ENCODE data around the gene AATK. TPM values are rescaled to one million over a fixed set of nuclear protein-coding genes. Genes with fewer than 3 reads are reported as not detected.

AATK gene
- polyA plus RNA-seq, 2 of the 4 experiments (the other 2 are of a cell fraction) = 0.26 to 0.37 TPM

DNA sequence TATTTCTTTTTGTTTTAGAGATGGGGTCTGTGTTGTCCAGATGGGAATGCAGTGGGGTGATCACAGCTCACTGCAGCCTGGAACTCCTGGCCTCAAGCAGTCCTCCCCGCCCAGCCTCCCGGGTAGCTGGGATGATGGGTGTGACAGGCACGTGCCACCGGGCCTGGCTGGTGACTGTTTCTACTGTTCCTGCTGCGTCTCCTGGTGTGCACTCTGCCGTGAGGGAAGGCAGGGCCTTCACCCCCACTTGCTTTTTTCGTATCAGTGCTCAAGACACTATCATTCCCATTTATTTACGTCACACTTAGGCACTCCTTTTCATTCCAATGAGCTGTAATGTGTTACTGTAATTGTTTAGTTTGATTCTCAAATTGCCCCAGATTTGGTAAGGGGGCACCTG lies 26.0 kb downstream of the AATK start (continued):
- TF ChIP-seq HEYL (CRISPR knock-in tag; IDR thresholded peaks at IDR 0.05) = no peak
- no peak for TF ChIP-seq HOXB5 (CRISPR knock-in tag; IDR thresholded peaks at IDR 0.05)
- no peak for TF ChIP-seq NPAS2 (CRISPR knock-in tag; IDR thresholded peaks at IDR 0.05; ENCODE audit: borderline replicate concordance)
- no peak for TF ChIP-seq EHF (CRISPR knock-in tag; IDR thresholded peaks at IDR 0.05)
- no peak for TF ChIP-seq ZC3H11A (IDR thresholded peaks at IDR 0.05)
- no peak for TF ChIP-seq FOXS1 (CRISPR knock-in tag; IDR thresholded peaks at IDR 0.05)
- TF ChIP-seq KDM1A (IDR thresholded peaks at IDR 0.05; ENCODE audit: low read depth) = no peak
- TF ChIP-seq NR3C1 (IDR thresholded peaks at IDR 0.05) = no peak
- TF ChIP-seq CHD4 (IDR thresholded peaks at IDR 0.05; ENCODE audit: borderline replicate concordance) = no peak
- TF ChIP-seq, protein P1, sequence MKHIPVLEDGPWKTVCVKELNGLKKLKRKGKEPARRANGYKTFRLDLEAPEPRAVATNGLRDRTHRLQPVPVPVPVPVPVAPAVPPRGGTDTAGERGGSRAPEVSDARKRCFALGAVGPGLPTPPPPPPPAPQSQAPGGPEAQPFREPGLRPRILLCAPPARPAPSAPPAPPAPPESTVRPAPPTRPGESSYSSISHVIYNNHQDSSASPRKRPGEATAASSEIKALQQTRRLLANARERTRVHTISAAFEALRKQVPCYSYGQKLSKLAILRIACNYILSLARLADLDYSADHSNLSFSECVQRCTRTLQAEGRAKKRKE (CRISPR knock-in tag; IDR thresholded peaks at IDR 0.05; ENCODE audit: low read depth) = no peak

DNA sequence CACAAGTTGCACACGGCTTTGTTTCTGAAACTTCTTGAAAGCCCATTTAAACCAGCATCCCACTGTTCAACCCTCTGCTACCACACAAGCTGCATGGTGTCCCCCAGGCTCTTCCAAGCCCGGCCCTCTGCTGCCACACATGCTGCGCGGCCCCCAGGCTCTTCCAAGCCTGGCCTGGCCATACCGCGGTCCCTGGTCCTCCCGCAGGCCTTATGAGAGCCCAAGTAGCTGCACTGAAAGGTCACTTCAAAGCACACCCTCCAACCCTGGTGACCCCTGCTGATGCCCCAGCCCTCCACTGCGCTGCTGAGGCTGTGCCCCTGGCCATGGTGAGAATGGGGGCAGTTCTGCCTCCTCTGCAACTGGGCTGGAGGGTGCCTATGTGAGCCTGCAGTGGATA lies 26.6 kb downstream of the AATK start:
- FAIRE-seq = no peak

DNA sequence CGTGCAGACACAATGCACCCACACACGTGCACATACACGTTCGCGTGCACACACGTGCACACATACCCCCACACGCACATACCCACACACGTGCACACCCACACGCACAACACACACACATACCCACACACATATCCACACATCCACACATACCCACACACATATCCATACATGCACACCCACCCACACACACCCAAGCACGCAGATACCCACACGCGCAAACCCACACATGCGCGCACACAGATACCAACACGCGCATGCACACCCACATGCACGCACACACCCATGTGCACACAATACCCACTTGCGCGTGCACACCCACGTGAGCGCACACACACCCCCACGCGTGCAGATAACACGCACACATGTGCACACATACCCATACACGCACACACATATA lies 27.5 kb downstream of the AATK start:
- H3K27ac ChIP-seq = no peak overlapping the region
- DNase-seq (ENCODE audit: low read depth in 1 of 2, low spot score in 1 of 2) = no peak
- no peak for ATAC-seq
- peaks cover 10% of the 10 kb centered on the region for H3K4me1 ChIP-seq
- no peaks in the 10 kb centered on the region for H3K9me3 ChIP-seq
- ChIA-PET CTCF (interaction anchor here (0.8 kb wide), 1 partner anchor 52 kb away, joined by 3 read pairs; no protein-coding TSS in a partner anchor), POLR2A (no interaction called here)
- WGBS (ENCODE audit: missing lambda C conversion rate) = 83% methylated on average over 25 of the region's 25 CpGs
- no peak for FAIRE-seq
- TF ChIP-seq POLR2A (IDR thresholded peaks at IDR 0.05; ENCODE audit: low read length) (no peak), ESRRA (IDR thresholded peaks at IDR 0.05; ENCODE audit: borderline replicate concordance, low read length) (no peak), KDM5A (IDR thresholded peaks at IDR 0.05) (no peak), CBX2 (IDR thresholded peaks at IDR 0.05; ENCODE audit: borderline replicate concordance, low read depth) (no peak), PHF8 (IDR thresholded peaks at IDR 0.05; ENCODE audit: borderline replicate concordance, low read depth) (no peak), SREBF2 (IDR thresholded peaks at IDR 0.05) (no peak), NFE2L2 (conservative IDR thresholded peaks at IDR 0.05; ENCODE audit: low read length) (no peak), HOXB5 (CRISPR knock-in tag; IDR thresholded peaks at IDR 0.05) (no peak), NPAS2 (CRISPR knock-in tag; IDR thresholded peaks at IDR 0.05; ENCODE audit: borderline replicate concordance) (no peak), FOXS1 (CRISPR knock-in tag; IDR thresholded peaks at IDR 0.05) (no peak), JUN (IDR thresholded peaks at IDR 0.05) (no peak), RARB (CRISPR knock-in tag; IDR thresholded peaks at IDR 0.05) (no peak)
- TF ChIP-seq, protein P2, sequence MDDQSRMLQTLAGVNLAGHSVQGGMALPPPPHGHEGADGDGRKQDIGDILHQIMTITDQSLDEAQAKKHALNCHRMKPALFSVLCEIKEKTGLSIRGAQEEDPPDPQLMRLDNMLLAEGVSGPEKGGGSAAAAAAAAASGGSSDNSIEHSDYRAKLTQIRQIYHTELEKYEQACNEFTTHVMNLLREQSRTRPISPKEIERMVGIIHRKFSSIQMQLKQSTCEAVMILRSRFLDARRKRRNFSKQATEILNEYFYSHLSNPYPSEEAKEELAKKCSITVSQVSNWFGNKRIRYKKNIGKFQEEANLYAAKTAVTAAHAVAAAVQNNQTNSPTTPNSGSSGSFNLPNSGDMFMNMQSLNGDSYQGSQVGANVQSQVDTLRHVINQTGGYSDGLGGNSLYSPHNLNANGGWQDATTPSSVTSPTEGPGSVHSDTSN (IDR thresholded peaks at IDR 0.05) = no peak
- TF ChIP-seq, protein P3, sequence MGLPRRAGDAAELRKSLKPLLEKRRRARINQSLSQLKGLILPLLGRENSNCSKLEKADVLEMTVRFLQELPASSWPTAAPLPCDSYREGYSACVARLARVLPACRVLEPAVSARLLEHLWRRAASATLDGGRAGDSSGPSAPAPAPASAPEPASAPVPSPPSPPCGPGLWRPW (IDR thresholded peaks at IDR 0.05) = no peak
- TF ChIP-seq, protein P4, sequence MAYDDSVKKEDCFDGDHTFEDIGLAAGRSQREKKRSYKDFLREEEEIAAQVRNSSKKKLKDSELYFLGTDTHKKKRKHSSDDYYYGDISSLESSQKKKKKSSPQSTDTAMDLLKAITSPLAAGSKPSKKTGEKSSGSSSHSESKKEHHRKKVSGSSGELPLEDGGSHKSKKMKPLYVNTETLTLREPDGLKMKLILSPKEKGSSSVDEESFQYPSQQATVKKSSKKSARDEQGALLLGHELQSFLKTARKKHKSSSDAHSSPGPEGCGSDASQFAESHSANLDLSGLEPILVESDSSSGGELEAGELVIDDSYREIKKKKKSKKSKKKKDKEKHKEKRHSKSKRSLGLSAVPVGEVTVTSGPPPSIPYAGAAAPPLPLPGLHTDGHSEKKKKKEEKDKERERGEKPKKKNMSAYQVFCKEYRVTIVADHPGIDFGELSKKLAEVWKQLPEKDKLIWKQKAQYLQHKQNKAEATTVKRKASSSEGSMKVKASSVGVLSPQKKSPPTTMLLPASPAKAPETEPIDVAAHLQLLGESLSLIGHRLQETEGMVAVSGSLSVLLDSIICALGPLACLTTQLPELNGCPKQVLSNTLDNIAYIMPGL (CRISPR knock-in tag; IDR thresholded peaks at IDR 0.05; ENCODE audit: borderline replicate concordance) = no peak
- no peak overlapping the region for H3K4me2 ChIP-seq
- no peak overlapping the region for H3K4me3 ChIP-seq

More for the DNA sequence above, 26.6 kb downstream of the AATK start:
- 85% methylated on average over 8 of the region's 8 CpGs for WGBS (ENCODE audit: missing lambda C conversion rate)
- no peak for TF ChIP-seq BHLHE40 (IDR thresholded peaks at IDR 0.05; ENCODE audit: low read depth, low read length)
- TF ChIP-seq PHF8 (IDR thresholded peaks at IDR 0.05; ENCODE audit: borderline replicate concordance, low read depth) = no peak
- no peak for TF ChIP-seq JUN (IDR thresholded peaks at IDR 0.05)
- TF ChIP-seq SREBF2 (IDR thresholded peaks at IDR 0.05) = no peak
- TF ChIP-seq, protein P1 (CRISPR knock-in tag; IDR thresholded peaks at IDR 0.05; ENCODE audit: low read depth) = no peak
- TF ChIP-seq SMC3 (IDR thresholded peaks at IDR 0.05) = no peak
- TF ChIP-seq, protein P3 (IDR thresholded peaks at IDR 0.05) = no peak
- TF ChIP-seq, protein P5, sequence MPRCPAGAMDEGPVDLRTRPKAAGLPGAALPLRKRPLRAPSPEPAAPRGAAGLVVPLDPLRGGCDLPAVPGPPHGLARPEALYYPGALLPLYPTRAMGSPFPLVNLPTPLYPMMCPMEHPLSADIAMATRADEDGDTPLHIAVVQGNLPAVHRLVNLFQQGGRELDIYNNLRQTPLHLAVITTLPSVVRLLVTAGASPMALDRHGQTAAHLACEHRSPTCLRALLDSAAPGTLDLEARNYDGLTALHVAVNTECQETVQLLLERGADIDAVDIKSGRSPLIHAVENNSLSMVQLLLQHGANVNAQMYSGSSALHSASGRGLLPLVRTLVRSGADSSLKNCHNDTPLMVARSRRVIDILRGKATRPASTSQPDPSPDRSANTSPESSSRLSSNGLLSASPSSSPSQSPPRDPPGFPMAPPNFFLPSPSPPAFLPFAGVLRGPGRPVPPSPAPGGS (IDR thresholded peaks at IDR 0.05) = no peak
- TF ChIP-seq EHMT2 (IDR thresholded peaks at IDR 0.05; ENCODE audit: low read depth) = no peak
- TF ChIP-seq NFE2L2 (conservative IDR thresholded peaks at IDR 0.05; ENCODE audit: low read length) = no peak
- no peak for TF ChIP-seq RFX5 (IDR thresholded peaks at IDR 0.05)
- no peak for TF ChIP-seq RAD21 (conservative IDR thresholded peaks at IDR 0.05 in 1 of 2, IDR thresholded peaks at IDR 0.05 in 1 of 2)
- ChIA-PET CTCF (interaction anchor here (0.8 to 11.5 kb wide), 7 partner anchors 8 to 95 kb away, joined by 3 to 175 read pairs (median 6); partner anchors contain the start of genes NDUFAF8 and TEPSIN), POLR2A (no interaction called here)
- Histone ChIP-seq H3K4me2 (no peak overlapping the region), H3K4me3 (no peak overlapping the region), H3K4me1 (peaks cover 10% of the 10 kb centered on the region), H3K9me3 (no peaks in the 10 kb centered on the region), H3K27ac (no peak overlapping the region)
- DNase-seq (ENCODE audit: low read depth in 1 of 2, low spot score in 1 of 2) = no peak
- ATAC-seq = no peak

All from A549 (cell line).